ENCODE data around the gene LARGE2.

GRCh38 chr11:45924036-45924915 lies 1.8 kb downstream of the LARGE2 start:
- TF ChIP-seq, protein P1, sequence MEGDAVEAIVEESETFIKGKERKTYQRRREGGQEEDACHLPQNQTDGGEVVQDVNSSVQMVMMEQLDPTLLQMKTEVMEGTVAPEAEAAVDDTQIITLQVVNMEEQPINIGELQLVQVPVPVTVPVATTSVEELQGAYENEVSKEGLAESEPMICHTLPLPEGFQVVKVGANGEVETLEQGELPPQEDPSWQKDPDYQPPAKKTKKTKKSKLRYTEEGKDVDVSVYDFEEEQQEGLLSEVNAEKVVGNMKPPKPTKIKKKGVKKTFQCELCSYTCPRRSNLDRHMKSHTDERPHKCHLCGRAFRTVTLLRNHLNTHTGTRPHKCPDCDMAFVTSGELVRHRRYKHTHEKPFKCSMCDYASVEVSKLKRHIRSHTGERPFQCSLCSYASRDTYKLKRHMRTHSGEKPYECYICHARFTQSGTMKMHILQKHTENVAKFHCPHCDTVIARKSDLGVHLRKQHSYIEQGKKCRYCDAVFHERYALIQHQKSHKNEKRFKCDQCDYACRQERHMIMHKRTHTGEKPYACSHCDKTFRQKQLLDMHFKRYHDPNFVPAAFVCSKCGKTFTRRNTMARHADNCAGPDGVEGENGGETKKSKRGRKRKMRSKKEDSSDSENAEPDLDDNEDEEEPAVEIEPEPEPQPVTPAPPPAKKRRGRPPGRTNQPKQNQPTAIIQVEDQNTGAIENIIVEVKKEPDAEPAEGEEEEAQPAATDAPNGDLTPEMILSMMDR (IDR thresholded peaks at IDR 0.05 in 4 of 5, conservative IDR thresholded peaks at IDR 0.05 in 1 of 5): no peak
- TF ChIP-seq POLR2A (IDR thresholded peaks at IDR 0.05): no peak

Measured in gastrocnemius medialis (tissue), 4 donors.